Upper lobe of right lung (tissue), 1 donor: ENCODE results near the gene ASPM. TPM values are rescaled to one million over a fixed set of nuclear protein-coding genes. Genes with fewer than 3 reads are reported as not detected.

Experiments used
- ATAC-seq: fragments of 200-7000 bp; cut with Tn5 transposase; one replicate; pipeline ENCODE4 v1.9.1; 2020; ENCODE audit warnings: mild to moderate bottlenecking, moderate library complexity
- DNase-seq: peaks from one replicate; pipeline ENCODE4 v3.0.0-alpha.2; 2020
- H3K27ac ChIP-seq: fragments of 200-600 bp; one replicate; pipeline ENCODE4 v1.8.0; 2022
- H3K27me3 ChIP-seq: fragments of 200-600 bp; one replicate; pipeline ENCODE4 v1.8.0; 2022; ENCODE audit warnings: mild to moderate bottlenecking
- H3K36me3 ChIP-seq: fragments of 200-600 bp; one replicate; pipeline ENCODE4 v1.8.0; 2022
- H3K4me1 ChIP-seq: fragments of 200-600 bp; one replicate; pipeline ENCODE4 v1.8.0; 2022
- H3K4me3 ChIP-seq: fragments of 200-600 bp; one replicate; pipeline ENCODE4 v1.8.0; 2022; ENCODE audit warnings: mild to moderate bottlenecking
- H3K9me3 ChIP-seq: fragments of 200-600 bp; one replicate; pipeline ENCODE4 v1.8.0; 2022
- CTCF ChIP-seq: fragments of 200-600 bp; IDR thresholded peaks from one replicate; pipeline ENCODE4 v1.8.0; 2022; ENCODE audit warnings: antibody characterized with exemption
- intact Hi-C: fragments of 100-400 bp; cut with DNase I; formaldehyde crosslinking; loops from one replicate; pipeline ENCODE4 v1.11.0; 2022
- long read RNA-seq: library from polyadenylated mRNA; unstranded; transcript quantifications from one replicate; pipeline ENCODE4 v2.0.0, GENCODE V29; 2021
- total RNA-seq: library from RNA; stranded (reverse); fragmentation: NEBNext Ultra II Directional; extraction: Animal tissue kit (Norgen Biotek cat#: 25700); gene quantifications from one replicate; pipeline ENCODE4 v1.2.1, GENCODE V29; 2021
- donor health status: DM: no; HTN: yes; CAD: no; lungs with severe emphysema.

The ASPM gene
- 0.46 TPM for total RNA-seq
- long read RNA-seq, result 0 reads

- ATAC-seq (peak; percentile 100), DNase-seq (peak; percentile 97)
- Histone ChIP-seq H3K4me1 (no peaks in the 10 kb centered on the region), H3K9me3 (no peaks in the 10 kb centered on the region), H3K27me3 (no peaks in the 10 kb centered on the region), H3K27ac (peak within 1 kb of the TSS; percentile 43), H3K36me3 (no peaks in the 10 kb centered on the region), H3K4me3 (peak within 1 kb of the TSS; percentile 70)
- intact Hi-C loops, result no loop called here
- TF ChIP-seq CTCF, result no peak
Observed at GRCh38 chr1:197146101-197147095, at the start of gene ASPM. TSS of gene ASPM (minus strand) at chr1:197146669. CDS start at chr1:197146437, 232 bp downstream.

- intact Hi-C loops, result no loop called here
- ATAC-seq, result no peak
- peaks cover 26% of the 10 kb centered on the region for H3K4me1 ChIP-seq
Observed at GRCh38 chr1:197195100-197195499, 48.6 kb upstream of the ASPM start.

GRCh38 chr1:197184190-197184589, 37.7 kb upstream of the ASPM start:
- Histone ChIP-seq H3K4me3 (no peak overlapping the region), H3K9me3 (no peaks in the 10 kb centered on the region), H3K36me3 (peaks cover 80% of the 10 kb centered on the region), H3K27ac (no peak overlapping the region), H3K4me1 (no peaks in the 10 kb centered on the region), H3K27me3 (no peaks in the 10 kb centered on the region)
- intact Hi-C loops, result no loop called here
- DNase-seq, result no peak
- TF ChIP-seq CTCF, result no peak
- no peak for ATAC-seq

More at GRCh38 chr1:197195100-197195499, 48.6 kb upstream of the ASPM start:
- Histone ChIP-seq H3K27ac (no peak overlapping the region), H3K4me3 (no peak overlapping the region), H3K9me3 (no peaks in the 10 kb centered on the region), H3K27me3 (no peaks in the 10 kb centered on the region), H3K36me3 (peaks cover 15% of the 10 kb centered on the region)
- DNase-seq, result no peak
- TF ChIP-seq CTCF, result no peak

- no peaks in the 10 kb centered on the region for H3K27me3 ChIP-seq
- no peak for TF ChIP-seq CTCF
- ATAC-seq, result no peak
- no peak overlapping the region for H3K4me3 ChIP-seq
- H3K36me3 ChIP-seq, result peaks cover 77% of the 10 kb centered on the region
- no peak for DNase-seq
- intact Hi-C loops, result no loop called here
- H3K27ac ChIP-seq, result no peak overlapping the region
- H3K4me1 ChIP-seq, result no peaks in the 10 kb centered on the region
- no peaks in the 10 kb centered on the region for H3K9me3 ChIP-seq
Observed at GRCh38 chr1:197183195-197183748, 36.8 kb upstream of the ASPM start.

- Histone ChIP-seq H3K27me3 (no peaks in the 10 kb centered on the region), H3K36me3 (peaks cover 74% of the 10 kb centered on the region), H3K9me3 (no peaks in the 10 kb centered on the region), H3K4me1 (no peaks in the 10 kb centered on the region), H3K4me3 (no peak overlapping the region), H3K27ac (no peak overlapping the region)
- no peak for TF ChIP-seq CTCF
- intact Hi-C loops, result no loop called here
- ATAC-seq, result no peak
- no peak for DNase-seq
Observed at GRCh38 chr1:197182716-197183115, 36.2 kb upstream of the ASPM start.
